ENCODE measurements around the gene MMS22L. TPM values are rescaled to one million over a fixed set of nuclear protein-coding genes. Genes with fewer than 3 reads are reported as not detected.

Gene MMS22L
- polyA plus RNA-seq, 1 experiment: 4.3 TPM

GRCh38 chr6:97102145-97102790 is 180.7 kb downstream of the MMS22L start:
- Histone ChIP-seq H3K27me3 (ENCODE audit: control insufficient read depth, insufficient read depth, low read length) (no peaks in the 10 kb centered on the region), H3K4me3 (ENCODE audit: low read depth, low read length) (no peak overlapping the region), H3K36me3 (ENCODE audit: control insufficient read depth, insufficient read depth, low read length) (no peaks in the 10 kb centered on the region)
- CTCF ChIA-PET: interaction anchor here (0.6 kb wide), 1 partner anchor 88 kb away, joined by 3 read pairs; no protein-coding TSS in a partner anchor
- DNase-seq (ENCODE audit: low read depth): no peak
- TF ChIP-seq CTCF (IDR thresholded peaks at IDR 0.05; ENCODE audit: insufficient read depth, low read depth, low read length): no peak
- POLR2A ChIA-PET: no interaction called here

- DNase-seq (ENCODE audit: low read depth): no peak
- no peak for TF ChIP-seq CTCF (IDR thresholded peaks at IDR 0.05; ENCODE audit: insufficient read depth, low read depth, low read length)
- Histone ChIP-seq H3K4me3 (ENCODE audit: low read depth, low read length) (no peak overlapping the region), H3K27me3 (ENCODE audit: control insufficient read depth, insufficient read depth, low read length) (no peaks in the 10 kb centered on the region), H3K36me3 (ENCODE audit: control insufficient read depth, insufficient read depth, low read length) (no peaks in the 10 kb centered on the region)
- POLR2A ChIA-PET: no interaction called here
- CTCF ChIA-PET: no interaction called here
These were observed 182.3 kb downstream of the MMS22L start for GRCh38 chr6:97100696-97101095.

GRCh38 chr6:97097068-97098047 is 185.7 kb downstream of the MMS22L start:
- Histone ChIP-seq H3K4me3 (ENCODE audit: low read depth, low read length) (no peak overlapping the region), H3K36me3 (ENCODE audit: control insufficient read depth, insufficient read depth, low read length) (no peaks in the 10 kb centered on the region), H3K27me3 (ENCODE audit: control insufficient read depth, insufficient read depth, low read length) (no peaks in the 10 kb centered on the region)
- POLR2A ChIA-PET: no interaction called here
- DNase-seq (ENCODE audit: low read depth): no peak
- CTCF ChIA-PET: interaction anchor here (0.7 to 1.1 kb wide), 2 partner anchors 20 to 28 kb away, joined by 3 read pairs; no protein-coding TSS in a partner anchor
- TF ChIP-seq CTCF (IDR thresholded peaks at IDR 0.05; ENCODE audit: insufficient read depth, low read depth, low read length): no peak

GRCh38 chr6:97095311-97095850 is 187.6 kb downstream of the MMS22L start:
- TF ChIP-seq CTCF (IDR thresholded peaks at IDR 0.05; ENCODE audit: insufficient read depth, low read depth, low read length): no peak
- ChIA-PET POLR2A (no interaction called here), CTCF (interaction anchor here (1.3 kb wide), 1 partner anchor 18 kb away, joined by 3 read pairs; no protein-coding TSS in a partner anchor)
- H3K27me3 ChIP-seq (ENCODE audit: control insufficient read depth, insufficient read depth, low read length): no peaks in the 10 kb centered on the region
- H3K4me3 ChIP-seq (ENCODE audit: low read depth, low read length): no peak overlapping the region
- no peaks in the 10 kb centered on the region for H3K36me3 ChIP-seq (ENCODE audit: control insufficient read depth, insufficient read depth, low read length)
- no peak for DNase-seq (ENCODE audit: low read depth)

- no peaks in the 10 kb centered on the region for H3K36me3 ChIP-seq (ENCODE audit: control insufficient read depth, insufficient read depth, low read length)
- no peak overlapping the region for H3K4me3 ChIP-seq (ENCODE audit: low read depth, low read length)
- TF ChIP-seq CTCF (IDR thresholded peaks at IDR 0.05; ENCODE audit: insufficient read depth, low read depth, low read length): no peak
- no peaks in the 10 kb centered on the region for H3K27me3 ChIP-seq (ENCODE audit: control insufficient read depth, insufficient read depth, low read length)
- ChIA-PET POLR2A (no interaction called here), CTCF (no interaction called here)
- DNase-seq (ENCODE audit: low read depth): no peak
These were observed 188.6 kb downstream of the MMS22L start for GRCh38 chr6:97094376-97094775.

All from BJ (cell line).